Adrenal gland (tissue), 12 donors: ENCODE results near the gene SH3GL2. TPM values are rescaled to one million over a fixed set of nuclear protein-coding genes. Genes with fewer than 3 reads are reported as not detected.

Source experiments
- DNase-seq, 7 donors: peaks; one replicate each; pipeline ENCODE4 v3.0.0-alpha.2; 2019 to 2020
- H3K27ac ChIP-seq, 5 donors: fragments of 200-600 bp; sonication (generic) in 4 of 5; 1 replicate in 3 of 5; 2 replicates in 2 of 5; pipeline versions ENCODE4 v1.5.1 to v1.8.0; 2016 to 2020; ENCODE audit warnings: mild to moderate bottlenecking in 1 of 5
- H3K27me3 ChIP-seq: fragments of 200-600 bp; 2 replicates; pipeline ENCODE4 v1.8.0; 2021
- H3K36me3 ChIP-seq, 2 donors: fragments of 200-600 bp; replicated peaks in 1 of 2; 1 replicate in 1 of 2; 2 replicates in 1 of 2; pipeline versions ENCODE4 v1.5.1 to v1.8.0; 2018 to 2022
- H3K4me1 ChIP-seq, 2 donors: fragments of 200-600 bp; replicated peaks in 1 of 2; 1 replicate in 1 of 2; 2 replicates in 1 of 2; pipeline versions ENCODE4 v1.5.1 to v1.8.0; 2018 to 2021
- H3K4me3 ChIP-seq, 4 donors: fragments of 200-600 bp; sonication (generic) in 3 of 4; one replicate each; pipeline ENCODE4 v1.5.1; 2016 to 2018
- H3K9me3 ChIP-seq, 3 donors: fragments of 200-600 bp; sonication (generic) in 1 of 3; replicated peaks in 1 of 3; 1 replicate in 2 of 3; 2 replicates in 1 of 3; pipeline versions ENCODE4 v1.5.1 to v1.8.0; 2016 to 2021
- CTCF ChIP-seq, 6 experiments: fragments of 450-650 bp in 4 of 6; fragments of 200-600 bp in 2 of 6; sonication (generic) in 1 of 6; IDR thresholded peaks; 1 replicate in 5 of 6; 2 replicates in 1 of 6; pipeline versions ENCODE4 v1.5.1 to v1.8.0; 2016 to 2021; ENCODE audit warnings: antibody characterized with exemption in 6 of 6, mild to moderate bottlenecking in 2 of 6, moderate library complexity in 1 of 6
- POLR2A ChIP-seq, 2 donors: fragments of 450-650 bp; IDR thresholded peaks; one replicate each; pipeline ENCODE4 v1.6.1; 2017; ENCODE audit warnings: antibody characterized with exemption in 2 of 2, mild to moderate bottlenecking in 2 of 2, moderate library complexity in 1 of 2
- WGBS, 4 donors: extraction: QIAGEN DNeasy Blood & Tissue Kit in 2 of 4; methylation state at CpG; one replicate each; pipeline versions ENCODE4 v1.1.5 to v1.1.7; 2013 to 2017; 5-methylcytosine and 5-hydroxymethylcytosine counted together
- intact Hi-C, 2 donors: fragments of 100-400 bp; cut with DNase I; formaldehyde crosslinking; loops; one replicate each; pipeline versions ENCODE4 v1.14.1 to v1.15.0; 2022 to 2023
- polyA plus RNA-seq, 3 donors: library from polyadenylated mRNA; stranded (reverse); fragments of 200-250 nt in 2 of 3; fragments of 350-450 nt in 1 of 3; fragmentation: Illumina TruSeq in 1 of 3; extraction: RNeasy Lipid Tissue Mini Kit (QIAGEN cat#74804) in 1 of 3; gene quantifications; one replicate each; pipeline ENCODE4 v1.2.3, GENCODE V29; 2013 to 2014
- total RNA-seq, 9 donors: library from RNA; depleted of rRNA in 4 of 9; stranded (reverse); fragments of >200 nt in 4 of 9; fragments of 120-200 nt in 1 of 9; fragmentation: NEBNext Ultra II Directional in 1 of 9; extraction: Animal tissue kit (Norgen Biotek cat#: 25700) in 1 of 9; gene quantifications; one replicate each; pipeline versions ENCODE4 v1.1.0 to v1.2.4, GENCODE V29; 2013 to 2023
- donor health status: healthy with polysubstance abuse.
- donor health status: Bipolar disorder and iron deficiency.
- donor health status: DM: yes; HTN: yes; CAD: no.
- donor health status: DM: no; HTN: no; CAD: no.
- donor health status: DM: no; HTN: no; CAD: no.
- donor health status: DM: yes; HTN: yes; CAD: no.

SH3GL2 gene
- total and polyA plus RNA-seq, 12 donors: 0.07 to 0.29 (median 0.19) TPM; not detected in 8

- Histone ChIP-seq H3K27ac (no peak overlapping the region), H3K27me3 (no peaks in the 10 kb centered on the region), H3K9me3 (no peaks in the 10 kb centered on the region), H3K36me3 (no peaks in the 10 kb centered on the region), H3K4me3 (no peak overlapping the region), H3K4me1 (no peaks in the 10 kb centered on the region)
- DNase-seq: no peak
- TF ChIP-seq POLR2A (IDR thresholded peaks at IDR 0.05) (no peak), CTCF (IDR thresholded peaks at IDR 0.05) (no peak)
- WGBS, 4 donors: 0 to 4% (median 1%) methylated on average over 1 of the region's 1 CpG
- intact Hi-C loops: no loop called here
These were observed 245.9 kb downstream of the SH3GL2 start for GRCh38 chr9:17824616-17825264.

- TF ChIP-seq POLR2A (IDR thresholded peaks at IDR 0.05): no peak
- no peaks in the 10 kb centered on the region for H3K36me3 ChIP-seq
- no peaks in the 10 kb centered on the region for H3K9me3 ChIP-seq
- H3K27ac ChIP-seq: no peak overlapping the region
- DNase-seq: no peak
- intact Hi-C loops: no loop called here
- H3K27me3 ChIP-seq: no peaks in the 10 kb centered on the region
- WGBS, 4 donors: 89 to 100% (median 97%) methylated on average over 1 of the region's 1 CpG
- no peaks in the 10 kb centered on the region for H3K4me1 ChIP-seq
- H3K4me3 ChIP-seq: no peak overlapping the region
These were observed 246.4 kb downstream of the SH3GL2 start for GRCh38 chr9:17825265-17825659.

GRCh38 chr9:17829064-17829463, 250.2 kb downstream of the SH3GL2 start:
- Histone ChIP-seq H3K4me3 (no peak overlapping the region), H3K4me1 (no peaks in the 10 kb centered on the region), H3K9me3 (no peaks in the 10 kb centered on the region), H3K27ac (no peak overlapping the region), H3K27me3 (no peaks in the 10 kb centered on the region), H3K36me3 (no peaks in the 10 kb centered on the region)
- TF ChIP-seq CTCF (IDR thresholded peaks at IDR 0.05): no peak
- no peak for DNase-seq
- intact Hi-C loops: no loop called here

GRCh38 chr9:17829812-17830385, 251.0 kb downstream of the SH3GL2 start:
- no peaks in the 10 kb centered on the region for H3K36me3 ChIP-seq
- H3K9me3 ChIP-seq: no peaks in the 10 kb centered on the region
- TF ChIP-seq POLR2A (IDR thresholded peaks at IDR 0.05) (no peak), CTCF (IDR thresholded peaks at IDR 0.05) (no peak)
- intact Hi-C loops: no loop called here
- H3K4me1 ChIP-seq: no peaks in the 10 kb centered on the region
- DNase-seq: no peak
- 70 to 93% (median 76%) methylated on average over 3 to 4 of the region's 4 CpGs for WGBS, 4 donors
- no peaks in the 10 kb centered on the region for H3K27me3 ChIP-seq
- no peak overlapping the region for H3K27ac ChIP-seq
- no peak overlapping the region for H3K4me3 ChIP-seq

GRCh38 chr9:17832812-17833211, 253.9 kb downstream of the SH3GL2 start:
- no peak overlapping the region for H3K4me3 ChIP-seq
- intact Hi-C loops: no loop called here
- no peaks in the 10 kb centered on the region for H3K36me3 ChIP-seq
- TF ChIP-seq POLR2A (IDR thresholded peaks at IDR 0.05) (no peak), CTCF (IDR thresholded peaks at IDR 0.05) (no peak)
- H3K27ac ChIP-seq: no peak overlapping the region
- H3K27me3 ChIP-seq: no peaks in the 10 kb centered on the region
- H3K9me3 ChIP-seq: no peaks in the 10 kb centered on the region
- no peaks in the 10 kb centered on the region for H3K4me1 ChIP-seq
- WGBS, 4 donors: 33 to 38% (median 36%) methylated on average over 2 of the region's 2 CpGs
- no peak for DNase-seq
